GM12878 (cell line): Measurements from ENCODE around the gene SLC1A7. TPM values are rescaled to one million over a fixed set of nuclear protein-coding genes. Genes with fewer than 3 reads are reported as not detected.

ENCODE experiments used
- ATAC-seq: fragments of 200-7000 bp; cut with Tn5 transposase; 3 replicates; pipeline ENCODE4 v1.9.1; 2020; ENCODE audit warnings: mild to moderate bottlenecking, moderate library complexity
- BruUV-seq: library from RNA; stranded (reverse); fragments of 400-500 nt; replicated peaks from 2 replicates; lab custom pipeline; 2021; lab: Mats Ljungman, UMichigan
- CTCF ChIA-PET: fragments of 300-600 bp; sonication (Branson Sonifier 250); formaldehyde crosslinking; extraction: SDS; loops from one replicate; lab custom pipeline; 2021; ENCODE audit warnings: inconsistent platforms; lab: Yijun Ruan, JAX
- POLR2A ChIA-PET: fragments of 350-600 bp; formaldehyde crosslinking; extraction: SDS; loops from one replicate; lab custom pipeline; 2021; ENCODE audit warnings: inconsistent platforms; lab: Charles Lee
- RAD21 ChIA-PET: fragments of 300-600 bp; sonication (Branson Sonifier 250); formaldehyde crosslinking; loops from one replicate; lab custom pipeline; 2023; ENCODE audit warnings: antibody characterized with exemption; ENCODE audit not compliant: unreplicated experiment; lab: Charles Lee
- SMC1A ChIA-PET: fragments of 300-600 bp; sonication (Branson Sonifier 250); formaldehyde crosslinking; loops from one replicate; lab custom pipeline; 2023; ENCODE audit not compliant: unreplicated experiment, uncharacterized antibody; lab: Charles Lee
- DNase-seq: peaks from one replicate; pipeline ENCODE4 v3.0.0-alpha.2; 2011; ENCODE audit warnings: low read depth, low spot score
- FAIRE-seq: peaks from 3 replicates; lab custom pipeline; 2011; peaks lifted over from hg19 to GRCh38; lab: Jason Lieb, UNC
- H2AFZ ChIP-seq: 2 replicates; pipeline ENCODE4 v1.6.0; 2011; ENCODE audit warnings: low read depth, low read length, control low read depth; ENCODE audit not compliant: control insufficient read depth
- H3K27ac ChIP-seq: 2 replicates; pipeline ENCODE4 v1.5.1; 2011; ENCODE audit warnings: control low read depth; ENCODE audit not compliant: control insufficient read depth, insufficient read depth
- H3K27me3 ChIP-seq, 2 experiments: replicated peaks in 1 of 2; 2 replicates each; pipeline versions ENCODE4 v1.6.0 to v1.6.1; 2011; ENCODE audit warnings: low read length in 1 of 2; ENCODE audit not compliant: control insufficient read depth in 2 of 2, insufficient read depth in 2 of 2
- H3K36me3 ChIP-seq, 2 experiments: 2 replicates each; pipeline ENCODE4 v1.5.1; 2011; ENCODE audit warnings: low read length in 1 of 2; ENCODE audit not compliant: control insufficient read depth in 2 of 2, insufficient read depth in 2 of 2
- H3K4me1 ChIP-seq: 2 replicates; pipeline ENCODE4 v1.6.1; 2011; ENCODE audit warnings: mild to moderate bottlenecking, low read length, moderate library complexity, mixed read lengths; ENCODE audit not compliant: control insufficient read depth, insufficient read depth
- H3K4me2 ChIP-seq: 2 replicates; pipeline ENCODE4 v1.6.0; 2011; ENCODE audit warnings: control low read depth; ENCODE audit not compliant: control insufficient read depth, insufficient read depth
- H3K4me3 ChIP-seq: fragments of 200-600 bp; sonication (generic); 2 replicates; pipeline ENCODE4 v1.5.1; 2016
- H3K79me2 ChIP-seq: 2 replicates; pipeline ENCODE4 v1.6.0; 2011; ENCODE audit warnings: low read length; ENCODE audit not compliant: control insufficient read depth, insufficient read depth
- H3K9ac ChIP-seq: 2 replicates; pipeline ENCODE4 v1.8.0; 2011; ENCODE audit warnings: low read length, control low read depth, mixed read lengths; ENCODE audit not compliant: control insufficient read depth, insufficient read depth
- H3K9me3 ChIP-seq: replicated peaks from 3 replicates; pipeline ENCODE4 v1.5.1; 2011; ENCODE audit warnings: mild to moderate bottlenecking, low read length; ENCODE audit not compliant: control insufficient read depth, insufficient read depth
- H4K20me1 ChIP-seq: 2 replicates; pipeline ENCODE4 v1.6.0; 2011; ENCODE audit not compliant: control insufficient read depth, insufficient read depth
- BACH1 ChIP-seq: fragments of 450-650 bp; IDR thresholded peaks from 2 replicates; pipeline ENCODE4 v1.6.1; 2017; ENCODE audit warnings: mild to moderate bottlenecking, borderline replicate concordance
- BHLHE40 ChIP-seq, 2 experiments: fragments of 450-650 bp in 1 of 2; IDR thresholded peaks; 2 replicates each; pipeline ENCODE4 v1.6.1; 2011 to 2017; ENCODE audit warnings: low read depth in 2 of 2, borderline replicate concordance in 1 of 2, improper control_type of control experiment in 1 of 2, low read length in 1 of 2, mild to moderate bottlenecking in 1 of 2
- CHD1 ChIP-seq: IDR thresholded peaks from 2 replicates; pipeline ENCODE4 v1.6.1; 2012; ENCODE audit warnings: low read depth, low read length, improper control_type of control experiment
- EP300 ChIP-seq, 2 experiments: fragments of 150-350 bp in 1 of 2; IDR thresholded peaks; 2 replicates each; pipeline ENCODE4 v1.6.1; 2011 to 2012; ENCODE audit warnings: low read depth in 2 of 2, low read length in 2 of 2, borderline replicate concordance in 1 of 2, improper control_type of control experiment in 1 of 2, inconsistent platforms in 1 of 2; ENCODE audit not compliant: control insufficient read depth in 1 of 2
- IRF4 ChIP-seq: IDR thresholded peaks from 2 replicates; pipeline ENCODE4 v1.6.1; 2011; ENCODE audit warnings: low read depth, low read length
- MEF2B ChIP-seq: fragments of 450-650 bp; IDR thresholded peaks from 2 replicates; pipeline ENCODE4 v1.6.1; 2018; ENCODE audit warnings: mild to moderate bottlenecking, moderate library complexity; ENCODE audit not compliant: partially characterized antibody, poor library complexity, severe bottlenecking
- MYB ChIP-seq: fragments of 150-350 bp; IDR thresholded peaks from 2 replicates; pipeline ENCODE4 v1.6.1; 2014; ENCODE audit warnings: mild to moderate bottlenecking, low read depth, low read length, borderline replicate concordance
- NR2C1 ChIP-seq: fragments of 450-650 bp; IDR thresholded peaks from 2 replicates; pipeline ENCODE4 v1.6.1; 2017; ENCODE audit warnings: antibody characterized with exemption, mild to moderate bottlenecking, moderate library complexity
- PAX8 ChIP-seq: fragments of 450-650 bp; IDR thresholded peaks from 2 replicates; pipeline ENCODE4 v1.6.1; 2017; ENCODE audit warnings: mild to moderate bottlenecking, moderate library complexity
- REST ChIP-seq: IDR thresholded peaks from 2 replicates; pipeline ENCODE4 v1.6.1; 2012; ENCODE audit warnings: mild to moderate bottlenecking, low read depth, low read length
- SIN3A ChIP-seq: IDR thresholded peaks from 2 replicates; pipeline ENCODE4 v1.6.1; 2012; ENCODE audit warnings: low read depth, low read length, improper control_type of control experiment
- SUPT20H ChIP-seq: IDR thresholded peaks from 2 replicates; pipeline ENCODE4 v1.6.1; 2011; ENCODE audit warnings: low read depth, mild to moderate bottlenecking, low read length, moderate library complexity, borderline replicate concordance; ENCODE audit not compliant: control insufficient read depth
- SUZ12 ChIP-seq: fragments of 200-600 bp; sonication (generic); IDR thresholded peaks from one replicate; pipeline ENCODE4 v1.6.1; 2018; ENCODE audit warnings: antibody characterized with exemption, mild to moderate bottlenecking; ENCODE audit not compliant: unreplicated experiment
- ZBED1 ChIP-seq: IDR thresholded peaks from 2 replicates; pipeline ENCODE4 v1.6.1; 2016; ENCODE audit warnings: borderline replicate concordance
- WGBS: methylation state at CpG from one replicate; pipeline ENCODE4 v1.1.6; 2016; ENCODE audit warnings: low lambda C conversion rate; ENCODE audit not compliant: insufficient replicate concordance, insufficient coverage; ENCODE audit errors: missing lambda C conversion rate; 5-methylcytosine and 5-hydroxymethylcytosine counted together
- in situ Hi-C: fragments of 300-500 bp; cut with MboI; formaldehyde crosslinking; loops from 9 replicates; pipeline ENCODE4 v1.14.3; 2018; ENCODE audit warnings: mixed read lengths
- intact Hi-C: fragments of 100-400 bp; cut with micrococcal nuclease; formaldehyde crosslinking; loops from one replicate; pipeline ENCODE4 v1.14.2; 2022; ENCODE audit not compliant: unreplicated experiment
- polyA plus RNA-seq, 11 experiments: library from polyadenylated mRNA; depleted of rRNA in 4 of 11; unstranded in 6 of 11; stranded (reverse) in 5 of 11; fragments of >200 nt; fragmentation: Nextera tagmentation in 4 of 11; fragmentation: Illumina TruSeq in 1 of 11; extraction: Ambion mirVana in 4 of 11; extraction: Trizol in 1 of 11; gene quantifications; 1 replicate in 1 of 11; 2 replicates in 10 of 11; pipeline versions ENCODE4 v1.2.1 to v1.2.3, GENCODE V29; 2011 to 2016; ENCODE audit warnings: inconsistent platforms in 2 of 11, missing spikeins in 2 of 11, low read depth in 1 of 11
- total RNA-seq, 4 experiments: library from RNA; depleted of rRNA in 3 of 4; stranded (reverse); fragments of >200 nt in 3 of 4; fragmentation: Illumina TruSeq in 1 of 4; extraction: Trizol in 1 of 4; gene quantifications; 2 replicates each; pipeline versions ENCODE4 v1.2.1 to v1.2.3, GENCODE V29; 2013 to 2021
- TF ChIP-seq, protein P1 (sequence below): fragments of 450-650 bp; IDR thresholded peaks from 2 replicates; pipeline ENCODE4 v1.6.1; 2016; ENCODE audit warnings: mild to moderate bottlenecking, moderate library complexity, borderline replicate concordance

SLC1A7 gene
- total and polyA plus RNA-seq, 10 of the 15 experiments (the other 5 are each of a cell fraction or from before 2014, with no cell fraction given): not detected

- ChIA-PET RAD21 (interaction anchor here (0.6 kb wide), 1 partner anchor 34 kb away, joined by 3 read pairs; no protein-coding TSS in a partner anchor), CTCF (interaction anchor here (1.9 to 2.0 kb wide), 2 partner anchors 8 to 266 kb away, joined by 4 to 8 read pairs; partner anchors contain the start of gene ECHDC2)
- Histone ChIP-seq H3K4me1 (no peaks in the 10 kb centered on the region), H3K4me2 (no peak overlapping the region), H4K20me1 (no peaks in the 10 kb centered on the region), H3K79me2 (no peaks in the 10 kb centered on the region)
- TF ChIP-seq NR2C1: no peak
- TF ChIP-seq PAX8: no peak
- TF ChIP-seq, protein P1, sequence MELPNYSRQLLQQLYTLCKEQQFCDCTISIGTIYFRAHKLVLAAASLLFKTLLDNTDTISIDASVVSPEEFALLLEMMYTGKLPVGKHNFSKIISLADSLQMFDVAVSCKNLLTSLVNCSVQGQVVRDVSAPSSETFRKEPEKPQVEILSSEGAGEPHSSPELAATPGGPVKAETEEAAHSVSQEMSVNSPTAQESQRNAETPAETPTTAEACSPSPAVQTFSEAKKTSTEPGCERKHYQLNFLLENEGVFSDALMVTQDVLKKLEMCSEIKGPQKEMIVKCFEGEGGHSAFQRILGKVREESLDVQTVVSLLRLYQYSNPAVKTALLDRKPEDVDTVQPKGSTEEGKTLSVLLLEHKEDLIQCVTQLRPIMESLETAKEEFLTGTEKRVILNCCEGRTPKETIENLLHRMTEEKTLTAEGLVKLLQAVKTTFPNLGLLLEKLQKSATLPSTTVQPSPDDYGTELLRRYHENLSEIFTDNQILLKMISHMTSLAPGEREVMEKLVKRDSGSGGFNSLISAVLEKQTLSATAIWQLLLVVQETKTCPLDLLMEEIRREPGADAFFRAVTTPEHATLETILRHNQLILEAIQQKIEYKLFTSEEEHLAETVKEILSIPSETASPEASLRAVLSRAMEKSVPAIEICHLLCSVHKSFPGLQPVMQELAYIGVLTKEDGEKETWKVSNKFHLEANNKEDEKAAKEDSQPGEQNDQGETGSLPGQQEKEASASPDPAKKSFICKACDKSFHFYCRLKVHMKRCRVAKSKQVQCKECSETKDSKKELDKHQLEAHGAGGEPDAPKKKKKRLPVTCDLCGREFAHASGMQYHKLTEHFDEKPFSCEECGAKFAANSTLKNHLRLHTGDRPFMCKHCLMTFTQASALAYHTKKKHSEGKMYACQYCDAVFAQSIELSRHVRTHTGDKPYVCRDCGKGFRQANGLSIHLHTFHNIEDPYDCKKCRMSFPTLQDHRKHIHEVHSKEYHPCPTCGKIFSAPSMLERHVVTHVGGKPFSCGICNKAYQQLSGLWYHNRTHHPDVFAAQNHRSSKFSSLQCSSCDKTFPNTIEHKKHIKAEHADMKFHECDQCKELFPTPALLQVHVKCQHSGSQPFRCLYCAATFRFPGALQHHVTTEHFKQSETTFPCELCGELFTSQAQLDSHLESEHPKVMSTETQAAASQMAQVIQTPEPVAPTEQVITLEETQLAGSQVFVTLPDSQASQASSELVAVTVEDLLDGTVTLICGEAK: no peak
- TF ChIP-seq MEF2B: no peak
- no peak for TF ChIP-seq SUPT20H
- TF ChIP-seq BACH1: no peak
- no peak for TF ChIP-seq BHLHE40 (IDR thresholded peaks at IDR 0.05; ENCODE audit: borderline replicate concordance in 1 of 2, low read depth in 2 of 2, low read length in 1 of 2)
- no peak for TF ChIP-seq REST
- no peak for TF ChIP-seq CHD1
- no peak for TF ChIP-seq IRF4
- no peak for TF ChIP-seq MYB
- TF ChIP-seq EP300 (IDR thresholded peaks at IDR 0.05; ENCODE audit: borderline replicate concordance in 1 of 2, control insufficient read depth in 1 of 2, low read depth in 2 of 2, low read length in 2 of 2): no peak
- no peak for TF ChIP-seq SUZ12
- TF ChIP-seq SIN3A: no peak
- no peak for TF ChIP-seq ZBED1
- TF ChIP-seq, all 136 proteins: peak for 0
- WGBS: 4% methylated on average over 1 of the region's 1 CpG
- SMC1A ChIA-PET: interaction anchor here (1.0 to 1.4 kb wide), 2 partner anchors 15 to 345 kb away, joined by 3 read pairs; partner anchors contain the start of gene ZYG11A
- Histone ChIP-seq H3K9me3 (no peaks in the 10 kb centered on the region; the same call in 2 of the 3 replicates), H2AFZ (no peak overlapping the region), H3K36me3 (no peaks in the 10 kb centered on the region), H3K27me3 (no peaks in the 10 kb centered on the region; a peak in 2 of 4 replicates), H3K9ac (no peak overlapping the region), H3K4me3 (no peak overlapping the region), H3K27ac (no peak overlapping the region)
- intact Hi-C loops: no loop called here
- DNase-seq: no peak
- no TSS peak for BruUV-seq
- POLR2A ChIA-PET: no interaction called here
- no peak for FAIRE-seq
- in situ Hi-C loops: loop anchor here (5.0 to 25.0 kb wide), 2 partner anchors 275 to 485 kb away; partner anchors contain the start of gene ECHDC2
- ATAC-seq: no peak
Observed at GRCh38 chr1:53187401-53187800, 45.0 kb upstream of the SLC1A7 start.
